Stomach (tissue), 4 donors: Measurements from ENCODE around the gene MADCAM1.

Source experiments
- EP300 ChIP-seq: sonication (generic); formaldehyde crosslinking; IDR thresholded peaks from one replicate; pipeline ENCODE4 v1.6.1; 2017; ENCODE audit warnings: antibody characterized with exemption
- POLR2A ChIP-seq, 4 donors: fragments of 450-650 bp; IDR thresholded peaks; one replicate each; pipeline ENCODE4 v1.6.1; 2016; ENCODE audit warnings: antibody characterized with exemption in 4 of 4, control low read depth in 2 of 4, mild to moderate bottlenecking in 1 of 4, moderate library complexity in 1 of 4
- POLR2AphosphoS5 ChIP-seq, 3 donors: sonication (generic); formaldehyde crosslinking; IDR thresholded peaks; one replicate each; pipeline ENCODE4 v1.6.1; 2016; ENCODE audit warnings: antibody characterized with exemption in 3 of 3
- TF ChIP-seq, protein P1 (sequence below), 7 experiments: fragments of 450-650 bp in 4 of 7; fragments of 200-600 bp in 3 of 7; sonication (generic) in 3 of 7; IDR thresholded peaks; one replicate each; pipeline ENCODE4 v1.5.1; 2016 to 2019; ENCODE audit warnings: antibody characterized with exemption in 7 of 7, control low read depth in 2 of 7, mild to moderate bottlenecking in 1 of 7

DNA sequence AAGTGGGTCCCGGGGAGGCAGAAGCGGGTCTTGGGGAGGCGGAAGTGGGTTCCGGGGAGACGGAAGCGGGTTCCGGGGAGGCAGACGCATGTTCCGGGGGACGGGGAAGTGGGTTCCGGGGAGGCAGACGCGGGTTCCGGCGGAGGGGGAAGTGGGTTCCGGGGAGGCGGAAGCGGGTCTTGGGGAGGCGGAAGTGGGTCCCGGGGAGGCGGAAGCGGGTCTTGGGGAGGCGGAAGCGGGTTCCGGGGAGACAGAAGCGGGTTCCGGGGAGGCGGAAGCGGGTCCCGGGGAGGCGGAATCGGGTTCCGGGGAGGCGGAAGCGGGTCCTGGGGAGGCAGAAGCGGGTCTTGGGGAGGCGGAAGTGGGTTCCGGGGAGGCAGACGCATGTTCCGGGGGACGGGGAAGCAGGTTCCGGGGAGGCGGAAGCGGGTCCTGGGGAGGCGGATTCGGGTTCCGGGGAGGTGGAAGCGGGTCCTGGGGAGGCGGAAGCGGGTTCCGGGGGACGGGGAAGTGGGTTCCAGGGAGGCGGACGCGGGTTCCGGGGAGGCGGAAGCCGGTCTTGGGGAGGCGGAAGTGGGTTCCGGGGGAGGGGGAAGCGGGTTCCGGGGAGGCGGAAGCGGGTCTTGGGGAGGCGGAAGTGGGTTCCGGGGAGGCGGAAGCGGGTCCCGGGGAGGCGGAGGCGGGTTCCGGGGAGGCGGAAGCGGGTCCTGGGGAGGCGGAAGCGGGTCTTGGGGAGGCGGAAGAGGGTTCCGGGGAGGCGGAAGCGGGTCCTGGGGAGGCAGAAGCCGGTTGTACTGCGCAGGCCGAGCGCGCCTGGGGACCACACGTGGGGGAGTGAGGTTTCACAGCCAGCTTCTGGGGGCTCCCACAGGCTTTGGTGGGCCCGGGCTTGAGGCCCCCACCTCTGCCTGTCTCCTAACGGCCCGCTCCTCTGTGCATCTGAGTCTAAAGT lies 37.9 kb upstream of the MADCAM1 start:
- TF ChIP-seq, protein P1, sequence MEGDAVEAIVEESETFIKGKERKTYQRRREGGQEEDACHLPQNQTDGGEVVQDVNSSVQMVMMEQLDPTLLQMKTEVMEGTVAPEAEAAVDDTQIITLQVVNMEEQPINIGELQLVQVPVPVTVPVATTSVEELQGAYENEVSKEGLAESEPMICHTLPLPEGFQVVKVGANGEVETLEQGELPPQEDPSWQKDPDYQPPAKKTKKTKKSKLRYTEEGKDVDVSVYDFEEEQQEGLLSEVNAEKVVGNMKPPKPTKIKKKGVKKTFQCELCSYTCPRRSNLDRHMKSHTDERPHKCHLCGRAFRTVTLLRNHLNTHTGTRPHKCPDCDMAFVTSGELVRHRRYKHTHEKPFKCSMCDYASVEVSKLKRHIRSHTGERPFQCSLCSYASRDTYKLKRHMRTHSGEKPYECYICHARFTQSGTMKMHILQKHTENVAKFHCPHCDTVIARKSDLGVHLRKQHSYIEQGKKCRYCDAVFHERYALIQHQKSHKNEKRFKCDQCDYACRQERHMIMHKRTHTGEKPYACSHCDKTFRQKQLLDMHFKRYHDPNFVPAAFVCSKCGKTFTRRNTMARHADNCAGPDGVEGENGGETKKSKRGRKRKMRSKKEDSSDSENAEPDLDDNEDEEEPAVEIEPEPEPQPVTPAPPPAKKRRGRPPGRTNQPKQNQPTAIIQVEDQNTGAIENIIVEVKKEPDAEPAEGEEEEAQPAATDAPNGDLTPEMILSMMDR (IDR thresholded peaks at IDR 0.05): no peak
- TF ChIP-seq EP300: no peak
- no peak for TF ChIP-seq POLR2A (IDR thresholded peaks at IDR 0.05)
- TF ChIP-seq POLR2AphosphoS5 (IDR thresholded peaks at IDR 0.05): no peak
